Measurements from ENCODE around the gene LRRC2. TPM values are rescaled to one million over a fixed set of nuclear protein-coding genes. Genes with fewer than 3 reads are reported as not detected.

LRRC2 gene
- total RNA-seq, 1 experiment from 2014 or later, result 0.26 TPM

DNA sequence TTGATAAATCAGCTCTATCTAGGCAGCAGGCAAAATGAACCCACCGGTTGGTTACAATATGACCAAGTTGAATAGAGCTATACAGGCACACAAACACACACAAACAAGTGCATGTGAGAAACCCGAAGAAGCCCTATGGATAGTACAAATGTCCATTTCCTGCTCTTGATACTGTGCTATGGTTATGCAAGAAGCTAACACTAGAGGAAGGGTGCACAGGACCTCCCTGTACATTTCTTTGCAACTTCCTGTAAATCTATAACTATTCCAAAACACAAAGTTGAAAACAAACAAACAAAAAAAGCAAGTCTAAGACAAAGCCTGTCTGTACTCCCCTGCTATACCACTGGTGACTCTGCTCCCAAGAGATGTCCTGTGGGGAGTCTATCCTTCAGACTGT lies 38.0 kb upstream of the LRRC2 start:
- ChIA-PET POLR2A (ENCODE audit: unreplicated experiment) (no interaction called here), CTCF (no interaction called here)
- H3K27me3 ChIP-seq (ENCODE audit: low read length), result no peaks in the 10 kb centered on the region
- no peaks in the 10 kb centered on the region for H3K9me2 ChIP-seq (replicated peaks; ENCODE audit: low read length)
- H3K36me3 ChIP-seq (ENCODE audit: low read depth, low read length), result no peaks in the 10 kb centered on the region
- no peak overlapping the region for H2AFZ ChIP-seq (ENCODE audit: low read length)
- no peak overlapping the region for H3K4me3 ChIP-seq (ENCODE audit: low read length)
- no peak overlapping the region for H3K27ac ChIP-seq (ENCODE audit: low read length)
- no peaks in the 10 kb centered on the region for H3K4me1 ChIP-seq (ENCODE audit: insufficient read depth, low read length)
- no peaks in the 10 kb centered on the region for H3K9me3 ChIP-seq (ENCODE audit: low read length)
- H3K79me2 ChIP-seq (ENCODE audit: low read length), result no peaks in the 10 kb centered on the region
- intact Hi-C loops (cut with micrococcal nuclease), result no loop called here
- TF ChIP-seq, protein P1, sequence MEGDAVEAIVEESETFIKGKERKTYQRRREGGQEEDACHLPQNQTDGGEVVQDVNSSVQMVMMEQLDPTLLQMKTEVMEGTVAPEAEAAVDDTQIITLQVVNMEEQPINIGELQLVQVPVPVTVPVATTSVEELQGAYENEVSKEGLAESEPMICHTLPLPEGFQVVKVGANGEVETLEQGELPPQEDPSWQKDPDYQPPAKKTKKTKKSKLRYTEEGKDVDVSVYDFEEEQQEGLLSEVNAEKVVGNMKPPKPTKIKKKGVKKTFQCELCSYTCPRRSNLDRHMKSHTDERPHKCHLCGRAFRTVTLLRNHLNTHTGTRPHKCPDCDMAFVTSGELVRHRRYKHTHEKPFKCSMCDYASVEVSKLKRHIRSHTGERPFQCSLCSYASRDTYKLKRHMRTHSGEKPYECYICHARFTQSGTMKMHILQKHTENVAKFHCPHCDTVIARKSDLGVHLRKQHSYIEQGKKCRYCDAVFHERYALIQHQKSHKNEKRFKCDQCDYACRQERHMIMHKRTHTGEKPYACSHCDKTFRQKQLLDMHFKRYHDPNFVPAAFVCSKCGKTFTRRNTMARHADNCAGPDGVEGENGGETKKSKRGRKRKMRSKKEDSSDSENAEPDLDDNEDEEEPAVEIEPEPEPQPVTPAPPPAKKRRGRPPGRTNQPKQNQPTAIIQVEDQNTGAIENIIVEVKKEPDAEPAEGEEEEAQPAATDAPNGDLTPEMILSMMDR (conservative IDR thresholded peaks at IDR 0.05; ENCODE audit: low read depth, low read length), result no peak
- no peak for TF ChIP-seq EZH2 (IDR thresholded peaks at IDR 0.05; ENCODE audit: low read length, unreplicated experiment)
- no peak for TF ChIP-seq EZH2phosphoT487 (IDR thresholded peaks at IDR 0.05; ENCODE audit: borderline replicate concordance, low read length)
- no peak overlapping the region for H3K9ac ChIP-seq (ENCODE audit: low read length)
- BruUV-seq (replicated peaks), result no TSS peak
- H4K20me1 ChIP-seq (ENCODE audit: low read length), result no peaks in the 10 kb centered on the region
- no peak overlapping the region for H3K4me2 ChIP-seq (ENCODE audit: low read length)
- no peak for DNase-seq
- no peaks in the 10 kb centered on the region for H3F3A ChIP-seq (ENCODE audit: low read length, unreplicated experiment)
- no peak for ATAC-seq

DNA sequence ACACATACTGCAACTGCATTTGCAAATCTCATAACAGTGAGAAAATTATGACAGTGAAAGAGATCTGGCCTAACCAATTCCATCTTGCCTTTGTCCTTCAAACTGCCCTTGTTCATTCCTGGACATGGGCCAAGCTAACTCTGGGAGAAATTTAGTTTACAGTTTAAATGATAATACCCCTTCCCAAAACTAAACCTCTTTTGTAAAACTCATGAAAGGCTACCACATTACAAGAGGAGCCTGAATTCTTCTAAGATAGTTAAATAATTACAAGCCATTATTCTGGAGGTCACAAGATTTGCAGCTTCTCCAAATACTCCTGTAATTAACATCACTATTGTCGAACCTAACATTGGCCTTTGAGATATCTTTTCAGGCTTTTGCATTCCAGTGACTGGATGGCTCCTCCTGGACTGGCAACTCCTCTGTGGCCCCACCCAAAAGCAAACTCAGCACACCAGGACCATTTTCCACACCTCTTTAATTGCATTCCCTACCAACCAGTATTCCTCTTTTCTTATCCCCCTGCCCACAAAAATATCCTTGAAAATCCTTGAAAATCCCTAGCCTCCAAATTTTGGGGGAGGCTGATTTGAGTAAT lies 37.4 kb upstream of the LRRC2 start:
- Histone ChIP-seq H3F3A (ENCODE audit: low read length, unreplicated experiment) (no peaks in the 10 kb centered on the region), H3K4me1 (ENCODE audit: insufficient read depth, low read length) (no peaks in the 10 kb centered on the region), H3K79me2 (ENCODE audit: low read length) (no peaks in the 10 kb centered on the region), H2AFZ (ENCODE audit: low read length) (no peak overlapping the region), H3K27ac (ENCODE audit: low read length) (no peak overlapping the region), H3K9me2 (replicated peaks; ENCODE audit: low read length) (no peaks in the 10 kb centered on the region), H3K4me3 (ENCODE audit: low read length) (no peak overlapping the region), H4K20me1 (ENCODE audit: low read length) (no peaks in the 10 kb centered on the region), H3K36me3 (ENCODE audit: low read depth, low read length) (no peaks in the 10 kb centered on the region), H3K9ac (ENCODE audit: low read length) (no peak overlapping the region), H3K4me2 (ENCODE audit: low read length) (no peak overlapping the region), H3K27me3 (ENCODE audit: low read length) (no peaks in the 10 kb centered on the region), H3K9me3 (ENCODE audit: low read length) (no peaks in the 10 kb centered on the region)
- TF ChIP-seq, protein P1 (conservative IDR thresholded peaks at IDR 0.05; ENCODE audit: low read depth, low read length), result no peak
- no peak for TF ChIP-seq EZH2phosphoT487 (IDR thresholded peaks at IDR 0.05; ENCODE audit: borderline replicate concordance, low read length)
- no peak for TF ChIP-seq EZH2 (IDR thresholded peaks at IDR 0.05; ENCODE audit: low read length, unreplicated experiment)
- intact Hi-C loops (cut with micrococcal nuclease), result no loop called here
- no TSS peak for BruUV-seq (replicated peaks)
- ATAC-seq, result no peak
- DNase-seq, result no peak
- ChIA-PET CTCF (no interaction called here), POLR2A (ENCODE audit: unreplicated experiment) (interaction anchor here (0.6 kb wide), 1 partner anchor 47 kb away, joined by 7 read pairs; no protein-coding TSS in a partner anchor)

DNA sequence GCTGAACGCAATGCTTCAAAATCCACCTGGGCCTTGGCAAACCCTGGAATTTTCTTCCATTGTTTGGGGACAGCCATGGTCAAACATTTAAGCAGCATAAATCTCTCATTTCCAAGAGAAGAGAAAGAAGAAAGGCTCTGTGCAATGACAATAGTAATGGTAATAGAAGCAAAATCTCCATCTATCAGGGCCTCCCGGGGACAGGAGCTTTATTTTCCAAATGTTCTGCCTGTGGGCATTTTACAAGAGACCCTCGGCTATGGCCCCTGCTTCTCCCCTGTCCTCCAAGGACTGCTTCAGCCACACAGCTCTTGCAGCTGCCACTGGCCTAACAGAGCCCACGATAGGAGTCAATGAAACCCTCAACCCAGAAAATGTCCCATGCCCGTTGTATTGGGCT lies 33.5 kb upstream of the LRRC2 start:
- ChIA-PET CTCF (no interaction called here), POLR2A (ENCODE audit: unreplicated experiment) (no interaction called here)
- DNase-seq (no peak), ATAC-seq (no peak)
- Histone ChIP-seq H3F3A (ENCODE audit: low read length, unreplicated experiment) (no peaks in the 10 kb centered on the region), H3K9me2 (replicated peaks; ENCODE audit: low read length) (no peaks in the 10 kb centered on the region), H3K4me1 (ENCODE audit: insufficient read depth, low read length) (no peaks in the 10 kb centered on the region), H3K9me3 (ENCODE audit: low read length) (no peaks in the 10 kb centered on the region), H3K9ac (ENCODE audit: low read length) (no peak overlapping the region), H3K27me3 (ENCODE audit: low read length) (no peaks in the 10 kb centered on the region), H3K36me3 (ENCODE audit: low read depth, low read length) (no peaks in the 10 kb centered on the region), H3K27ac (ENCODE audit: low read length) (no peak overlapping the region), H3K4me2 (ENCODE audit: low read length) (no peak overlapping the region), H3K4me3 (ENCODE audit: low read length) (no peak overlapping the region), H2AFZ (ENCODE audit: low read length) (no peak overlapping the region), H3K79me2 (ENCODE audit: low read length) (no peaks in the 10 kb centered on the region), H4K20me1 (ENCODE audit: low read length) (no peaks in the 10 kb centered on the region)
- BruUV-seq (replicated peaks), result no TSS peak
- intact Hi-C loops (cut with micrococcal nuclease), result no loop called here
- TF ChIP-seq EZH2 (IDR thresholded peaks at IDR 0.05; ENCODE audit: low read length, unreplicated experiment) (no peak), EZH2phosphoT487 (IDR thresholded peaks at IDR 0.05; ENCODE audit: borderline replicate concordance, low read length) (no peak)
- TF ChIP-seq, protein P1 (conservative IDR thresholded peaks at IDR 0.05; ENCODE audit: low read depth, low read length), result no peak

Data from PC-3 (cell line).